Nephron progenitor cell (in vitro differentiated cells): Measurements from ENCODE around the gene ACSS3.

Experiments
- DNase-seq: peaks from one replicate; pipeline ENCODE4 v3.0.0; 2021
- H3K27ac Mint-ChIP-seq: 2 replicates; pipeline ENCODE4 v1.8.0; 2021; ENCODE audit warnings: mild to moderate bottlenecking, moderate library complexity, mixed read lengths
- H3K27me3 Mint-ChIP-seq: 2 replicates; pipeline ENCODE4 v1.8.0; 2021; ENCODE audit warnings: mild to moderate bottlenecking, low read depth, mixed read lengths; ENCODE audit not compliant: poor library complexity
- H3K36me3 Mint-ChIP-seq: 2 replicates; pipeline ENCODE4 v1.8.0; 2021; ENCODE audit warnings: low read depth, mixed read lengths
- H3K4me1 Mint-ChIP-seq: 2 replicates; pipeline ENCODE4 v1.8.0; 2021; ENCODE audit warnings: mixed read lengths
- H3K4me3 Mint-ChIP-seq: 2 replicates; pipeline ENCODE4 v1.8.0; 2021; ENCODE audit warnings: mild to moderate bottlenecking, moderate library complexity, mixed read lengths
- H3K9me3 Mint-ChIP-seq: 2 replicates; pipeline ENCODE4 v1.8.0; 2021; ENCODE audit warnings: mild to moderate bottlenecking, moderate library complexity, mixed read lengths
- CTCF ChIP-seq: fragments of 200-600 bp; sonication (generic); IDR thresholded peaks from 2 replicates; pipeline ENCODE4 v1.5.0; 2021; ENCODE audit warnings: antibody characterized with exemption

ACSS3 gene

GRCh38 chr12:81128930-81129554 lies 51.2 kb downstream of the ACSS3 start:
- TF ChIP-seq CTCF, result peak; percentile 78
- Mint-ChIP-seq H3K4me1 (no peaks in the 10 kb centered on the region), H3K27me3 (no peaks in the 10 kb centered on the region), H3K27ac (no peak overlapping the region), H3K36me3 (peaks cover 47% of the 10 kb centered on the region), H3K9me3 (peaks cover 36% of the 10 kb centered on the region), H3K4me3 (no peak overlapping the region)
- DNase-seq, result peak; percentile 26

- TF ChIP-seq CTCF, result no peak
- H3K27me3 Mint-ChIP-seq, result no peaks in the 10 kb centered on the region
- H3K9me3 Mint-ChIP-seq, result peaks cover under 1% of the 10 kb centered on the region
- DNase-seq, result no peak
- no peak overlapping the region for H3K4me3 Mint-ChIP-seq
- peak overlapping the region; percentile 0 for H3K27ac Mint-ChIP-seq
- peaks cover 5% of the 10 kb centered on the region for H3K4me1 Mint-ChIP-seq
- H3K36me3 Mint-ChIP-seq, result peaks cover 7% of the 10 kb centered on the region
Observed at GRCh38 chr12:81136519-81136918, 58.6 kb downstream of the ACSS3 start.

- Mint-ChIP-seq H3K9me3 (no peaks in the 10 kb centered on the region), H3K27me3 (no peaks in the 10 kb centered on the region), H3K36me3 (no peaks in the 10 kb centered on the region), H3K4me1 (peaks cover 5% of the 10 kb centered on the region), H3K27ac (no peak overlapping the region), H3K4me3 (no peak overlapping the region)
- no peak for TF ChIP-seq CTCF
- DNase-seq, result no peak
Observed at GRCh38 chr12:81137801-81138200, 59.9 kb downstream of the ACSS3 start.

GRCh38 chr12:81141217-81141616 lies 63.3 kb downstream of the ACSS3 start:
- peaks cover 5% of the 10 kb centered on the region for H3K4me1 Mint-ChIP-seq
- no peak overlapping the region for H3K4me3 Mint-ChIP-seq
- H3K27me3 Mint-ChIP-seq, result no peaks in the 10 kb centered on the region
- no peak for DNase-seq
- TF ChIP-seq CTCF, result no peak
- no peak overlapping the region for H3K27ac Mint-ChIP-seq
- H3K9me3 Mint-ChIP-seq, result no peaks in the 10 kb centered on the region
- peaks cover 19% of the 10 kb centered on the region for H3K36me3 Mint-ChIP-seq

GRCh38 chr12:81143057-81143456 lies 65.2 kb downstream of the ACSS3 start:
- Mint-ChIP-seq H3K36me3 (peaks cover 32% of the 10 kb centered on the region), H3K27me3 (no peaks in the 10 kb centered on the region), H3K9me3 (no peaks in the 10 kb centered on the region), H3K27ac (no peak overlapping the region), H3K4me1 (peaks cover 12% of the 10 kb centered on the region), H3K4me3 (no peak overlapping the region)
- DNase-seq, result no peak
- no peak for TF ChIP-seq CTCF
